ENCODE data around the gene USP4. TPM values are rescaled to one million over a fixed set of nuclear protein-coding genes. Genes with fewer than 3 reads are reported as not detected.
"Not testable (repeated sequence)": the region's sequence is repeated elsewhere in the genome, so short reads cannot be mapped to it uniquely, and the experiment has no call there.

USP4 gene
- total RNA-seq, 2 experiments from 2014 or later: 69.3 to 71.8 TPM

DNA sequence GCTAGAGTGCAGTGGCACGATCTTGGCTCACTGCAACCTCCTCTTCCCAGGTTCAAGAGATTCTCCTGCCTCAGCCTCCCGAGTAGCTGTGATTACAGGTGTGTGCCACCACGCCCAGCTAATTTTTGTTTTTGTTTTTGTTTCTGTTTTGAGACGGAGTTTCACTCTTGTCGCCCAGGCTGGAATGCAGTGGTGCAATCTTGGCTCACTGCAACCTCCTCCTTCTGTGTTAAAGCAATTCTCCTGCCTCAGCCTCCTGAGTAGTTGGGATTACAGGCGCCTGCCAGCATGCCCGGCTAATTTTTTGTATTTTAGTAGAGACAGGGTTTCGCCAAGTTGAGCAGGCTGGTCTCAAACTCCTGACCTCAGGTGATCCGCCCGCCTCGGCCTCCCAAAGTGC lies 99.8 kb downstream of the USP4 start:
- H3K9me3 Mint-ChIP-seq (ENCODE audit: low read depth); H3K27ac Mint-ChIP-seq; CTCF ChIA-PET; H3K27me3 Mint-ChIP-seq; H3K36me3 Mint-ChIP-seq (ENCODE audit: low read depth); H3K4me3 Mint-ChIP-seq; H3K4me1 Mint-ChIP-seq; intact Hi-C loops (cut with DNase I, micrococcal nuclease); ATAC-seq; POLR2A ChIA-PET; DNase-seq: not testable (repeated sequence)

DNA sequence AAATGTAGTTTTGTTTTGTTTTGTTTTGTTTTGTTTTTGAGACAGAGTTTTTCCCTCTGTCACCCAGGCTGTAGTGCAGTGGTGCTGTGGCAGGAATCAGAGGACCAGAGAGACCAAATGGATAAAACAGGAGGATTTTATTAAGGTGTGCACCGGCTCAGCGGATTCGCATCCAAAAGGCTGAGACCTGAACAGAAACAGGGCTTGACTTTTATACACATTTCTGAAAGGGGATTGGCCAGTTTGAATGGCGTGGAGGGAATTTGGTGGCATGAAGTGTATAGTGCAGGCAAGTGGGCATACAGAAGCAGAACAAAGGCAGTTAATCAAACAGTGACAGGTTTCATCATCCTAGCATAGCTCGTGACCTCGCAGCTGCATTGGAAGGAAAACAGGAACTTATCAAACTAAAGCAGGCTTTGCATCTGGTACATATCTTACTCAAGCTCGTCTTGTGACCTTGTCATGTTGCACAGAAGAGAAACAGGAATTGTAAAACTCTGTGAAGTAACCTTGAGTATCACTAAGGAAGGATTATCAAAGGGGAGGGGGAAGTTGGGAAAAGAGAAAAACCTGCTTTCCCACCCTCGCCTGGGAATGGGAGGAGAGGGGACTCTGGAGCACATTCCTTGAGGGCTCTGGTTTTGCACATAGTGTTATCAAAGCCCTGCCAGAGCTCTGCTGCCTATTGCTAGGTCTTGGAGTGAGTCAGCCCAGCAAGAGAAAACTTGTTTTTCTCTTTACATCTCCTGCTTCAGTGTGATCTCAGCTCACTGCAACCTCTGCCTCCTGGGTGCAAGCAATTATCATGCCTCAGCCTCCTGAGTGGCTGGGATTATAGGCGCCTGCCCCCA lies 101.4 kb downstream of the USP4 start:
- H3K4me3 Mint-ChIP-seq: no peak overlapping the region
- POLR2A ChIA-PET: no interaction called here
- DNase-seq (no peak), ATAC-seq (peak; percentile 83)
- no peaks in the 10 kb centered on the region for H3K4me1 Mint-ChIP-seq
- H3K27ac Mint-ChIP-seq: no peak overlapping the region
- CTCF ChIA-PET: no interaction called here
- peaks cover 4% of the 10 kb centered on the region for H3K27me3 Mint-ChIP-seq
- H3K36me3 Mint-ChIP-seq (ENCODE audit: low read depth): no peaks in the 10 kb centered on the region
- H3K9me3 Mint-ChIP-seq (ENCODE audit: low read depth): peaks cover 8% of the 10 kb centered on the region
- intact Hi-C loops (cut with DNase I, micrococcal nuclease): no loop called here

DNA sequence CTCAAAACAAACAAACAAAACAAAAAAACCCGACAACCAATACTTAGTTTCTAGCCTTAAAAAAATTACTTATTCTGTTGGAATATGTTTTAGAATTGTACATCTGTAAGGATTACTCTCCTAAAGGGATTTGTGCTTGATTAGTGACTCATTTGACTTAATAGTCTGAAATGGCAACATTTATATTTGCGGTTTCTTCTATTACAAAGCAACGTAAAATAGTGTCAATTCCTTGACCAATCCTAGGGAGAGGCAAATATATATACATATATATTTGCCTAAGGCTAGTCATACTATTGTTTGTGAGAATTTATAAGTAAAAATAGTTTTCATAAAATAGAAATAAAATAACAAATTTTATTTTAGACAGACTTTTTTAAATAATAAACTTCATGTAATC lies 102.5 kb downstream of the USP4 start:
- peaks cover 4% of the 10 kb centered on the region for H3K27me3 Mint-ChIP-seq
- POLR2A ChIA-PET: no interaction called here
- intact Hi-C loops (cut with DNase I, micrococcal nuclease): no loop called here
- ATAC-seq (no peak), DNase-seq (no peak)
- CTCF ChIA-PET: interaction anchor here (0.7 kb wide), 1 partner anchor 45 kb away, joined by 4 read pairs; no protein-coding TSS in a partner anchor
- peaks cover 2% of the 10 kb centered on the region for H3K36me3 Mint-ChIP-seq (ENCODE audit: low read depth)
- H3K4me3 Mint-ChIP-seq: no peak overlapping the region
- H3K4me1 Mint-ChIP-seq: no peaks in the 10 kb centered on the region
- peaks cover 18% of the 10 kb centered on the region for H3K9me3 Mint-ChIP-seq (ENCODE audit: low read depth)
- no peak overlapping the region for H3K27ac Mint-ChIP-seq

DNA sequence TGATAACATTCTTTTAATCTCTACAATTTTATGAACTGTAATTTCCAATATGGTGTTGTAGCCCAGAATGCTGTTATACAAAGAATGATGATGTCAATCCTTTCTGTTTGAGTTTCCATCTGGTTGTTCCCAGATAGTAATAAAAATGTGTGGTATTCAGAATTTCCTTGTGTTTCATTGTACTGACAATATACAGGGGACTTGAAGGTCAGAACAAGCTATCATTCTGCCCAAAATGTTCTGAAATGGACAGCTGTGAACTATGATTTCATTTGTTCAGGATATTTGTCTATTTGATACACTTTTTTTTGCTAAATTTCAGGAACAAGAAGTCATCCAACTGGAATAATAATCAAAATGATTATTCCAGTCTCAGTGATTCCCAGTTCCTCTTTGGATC lies 103.6 kb downstream of the USP4 start:
- ChIA-PET CTCF (no interaction called here), POLR2A (no interaction called here)
- Mint-ChIP-seq H3K4me3 (no peak overlapping the region), H3K4me1 (no peaks in the 10 kb centered on the region), H3K36me3 (ENCODE audit: low read depth) (peaks cover 2% of the 10 kb centered on the region), H3K9me3 (ENCODE audit: low read depth) (peaks cover 23% of the 10 kb centered on the region), H3K27ac (no peak overlapping the region), H3K27me3 (peaks cover 5% of the 10 kb centered on the region)
- intact Hi-C loops (cut with DNase I, micrococcal nuclease): no loop called here
- DNase-seq: no peak
- ATAC-seq: no peak

DNA sequence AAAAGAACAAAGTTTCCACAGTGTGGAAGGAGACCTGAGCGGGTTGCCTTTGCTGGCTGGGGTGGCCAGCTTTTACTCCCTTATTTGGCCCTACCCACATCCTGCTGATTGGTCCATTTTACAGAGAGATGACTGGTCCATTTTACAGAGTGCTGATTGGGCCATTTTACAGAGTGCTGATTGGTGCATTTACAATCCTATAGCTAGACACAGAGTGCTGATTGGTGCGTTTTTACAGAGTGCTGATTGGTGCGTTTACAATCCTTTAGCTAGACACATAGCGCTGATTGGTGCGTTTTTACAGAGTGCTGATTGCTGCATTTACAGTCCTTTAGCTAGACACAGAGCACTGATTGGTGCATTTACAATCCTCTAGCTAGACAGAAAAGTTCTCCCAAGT lies 111.0 kb downstream of the USP4 start:
- H3K27ac Mint-ChIP-seq; H3K4me1 Mint-ChIP-seq; POLR2A ChIA-PET; ATAC-seq; H3K4me3 Mint-ChIP-seq; H3K36me3 Mint-ChIP-seq (ENCODE audit: low read depth); H3K27me3 Mint-ChIP-seq; intact Hi-C loops (cut with DNase I, micrococcal nuclease); DNase-seq: not testable (repeated sequence)
- CTCF ChIA-PET: interaction anchor here (0.6 kb wide), 1 partner anchor 19 kb away, joined by 4 read pairs; no protein-coding TSS in a partner anchor
- peaks cover 39% of the 10 kb centered on the region for H3K9me3 Mint-ChIP-seq (ENCODE audit: low read depth)

Small RNAs within 50 kb of the gene (microRNA-seq; reads per million reads assigned to microRNA genes)
- not detected for gene MIR4271 (ENCODE audit: borderline replicate concordance)

Other genes with a start within 250 kb of the USP4 start
- gene QRICH1, start 246.0 kb downstream of the USP4 start, total RNA-seq: 100 to 1,000 TPM; 119 to 171 TPM
- gene QARS1, start 235.3 kb downstream of the USP4 start, total RNA-seq: 100 to 1,000 TPM; 240 to 342 TPM
- 10 to 100 TPM; 45.2 to 45.9 TPM for gene USP19, start 219.2 kb downstream of the USP4 start, total RNA-seq
- gene LAMB2, start 207.0 kb downstream of the USP4 start, total RNA-seq: under 1 TPM in 1 of 2 experiments, not detected in 1; 0.71 TPM
- gene CCDC71, start 173.7 kb downstream of the USP4 start, total RNA-seq: 10 to 100 TPM; 19.5 to 22.2 TPM
- gene KLHDC8B, start 168.5 kb downstream of the USP4 start, total RNA-seq: 1 to 10 TPM; 1.2 to 3.1 TPM
- gene C3orf62, start 62.8 kb downstream of the USP4 start, total RNA-seq: 1 to 10 TPM; 3.7 to 3.9 TPM
- gene GPX1, start 18.3 kb upstream of the USP4 start, total RNA-seq: 100 to 1,000 TPM; 182 to 306 TPM
- 100 to 1,000 TPM; 438 to 449 TPM for gene RHOA, start 71.9 kb upstream of the USP4 start, total RNA-seq
- gene TCTA, start 72.4 kb upstream of the USP4 start, total RNA-seq: 1 to 10 TPM; 9.4 TPM
- 1 to 10 TPM; 3.6 to 4.1 TPM for gene AMT, start 82.4 kb upstream of the USP4 start, total RNA-seq
- 10 to 100 TPM in 1 of 2 experiments, 1 to 10 TPM in 1; 9.5 to 12.6 TPM for gene NICN1, start 89.3 kb upstream of the USP4 start, total RNA-seq
- gene DAG1, start 130.2 kb upstream of the USP4 start, total RNA-seq: 1 to 10 TPM; 9.0 to 9.2 TPM
- gene BSN, start 214.4 kb upstream of the USP4 start, total RNA-seq: under 1 TPM; 0.09 to 0.11 TPM

Measured in activated CD4-positive, alpha-beta T cell treated with anti-CD3 and anti-CD28 coated beads for 36 hours (primary cell).